Brain microvascular endothelial cell (primary cell): ENCODE results near the gene TBC1D12.

Experiments
- DNase-seq: peaks from one replicate; pipeline ENCODE4 v3.0.0-alpha.2; 2020
- H3K27ac ChIP-seq: fragments of 250-450 bp; sonication (Bioruptor Pico); 2 replicates; pipeline ENCODE4 v1.5.1; 2020; ENCODE audit warnings: mild to moderate bottlenecking, moderate library complexity
- H3K27me3 ChIP-seq: fragments of 250-450 bp; sonication (Bioruptor Pico); replicated peaks from 2 replicates; pipeline ENCODE4 v1.5.1; 2020; ENCODE audit warnings: mild to moderate bottlenecking
- H3K36me3 ChIP-seq: fragments of 250-450 bp; sonication (Bioruptor Pico); replicated peaks from 2 replicates; pipeline ENCODE4 v1.5.1; 2020; ENCODE audit warnings: mild to moderate bottlenecking
- H3K4me3 ChIP-seq: 2 replicates; pipeline ENCODE4 v1.5.1; 2011; ENCODE audit warnings: low read depth, mild to moderate bottlenecking, control low read depth, low read length, moderate library complexity
- CTCF ChIP-seq: IDR thresholded peaks from 2 replicates; pipeline ENCODE4 v1.5.1; 2011; ENCODE audit warnings: low read depth, mild to moderate bottlenecking, moderate library complexity, low read length, control low read depth, inconsistent platforms; ENCODE audit errors: missing control alignments
- in situ Hi-C: cut with HindIII; loops from 2 replicates; pipeline ENCODE4 v1.10.0; 2017; ENCODE audit warnings: low sequenced_read_pairs, low pct_ligation_motif_present

Gene TBC1D12

GRCh38 chr10:94428766-94429707, 26.7 kb downstream of the TBC1D12 start:
- in situ Hi-C loops, result no loop called here
- Histone ChIP-seq H3K4me3 (no peak overlapping the region), H3K36me3 (no peaks in the 10 kb centered on the region), H3K27ac (no peak overlapping the region), H3K27me3 (no peaks in the 10 kb centered on the region)
- no peak for DNase-seq
- TF ChIP-seq CTCF, result no peak

- TF ChIP-seq CTCF, result no peak
- in situ Hi-C loops, result no loop called here
- H3K27me3 ChIP-seq, result no peaks in the 10 kb centered on the region
- H3K36me3 ChIP-seq, result no peaks in the 10 kb centered on the region
- no peak overlapping the region for H3K27ac ChIP-seq
- no peak overlapping the region for H3K4me3 ChIP-seq
- DNase-seq, result no peak
These were observed 28.4 kb downstream of the TBC1D12 start for GRCh38 chr10:94430701-94431100.

- Histone ChIP-seq H3K4me3 (no peak overlapping the region), H3K27me3 (no peaks in the 10 kb centered on the region), H3K27ac (no peak overlapping the region), H3K36me3 (no peaks in the 10 kb centered on the region)
- TF ChIP-seq CTCF, result no peak
- in situ Hi-C loops, result no loop called here
- DNase-seq, result no peak
These were observed 30.1 kb downstream of the TBC1D12 start for GRCh38 chr10:94432443-94432842.

GRCh38 chr10:94439275-94439861, 37.0 kb downstream of the TBC1D12 start:
- Histone ChIP-seq H3K27ac (no peak overlapping the region), H3K27me3 (no peaks in the 10 kb centered on the region), H3K36me3 (no peaks in the 10 kb centered on the region), H3K4me3 (no peak overlapping the region)
- in situ Hi-C loops, result no loop called here
- peak; percentile 25 for TF ChIP-seq CTCF
- DNase-seq, result no peak

GRCh38 chr10:94440096-94440495, 37.8 kb downstream of the TBC1D12 start:
- no peak for DNase-seq
- no peak overlapping the region for H3K4me3 ChIP-seq
- in situ Hi-C loops, result no loop called here

More at GRCh38 chr10:94440096-94440495, 37.8 kb downstream of the TBC1D12 start:
- TF ChIP-seq CTCF, result no peak
- H3K27me3 ChIP-seq, result no peaks in the 10 kb centered on the region
- H3K36me3 ChIP-seq, result no peaks in the 10 kb centered on the region
- H3K27ac ChIP-seq, result no peak overlapping the region
